Breast epithelium (tissue), 3 donors: ENCODE results near the gene RMND1.
"Not testable (repeated sequence)": the region's sequence is repeated elsewhere in the genome, so short reads cannot be mapped to it uniquely, and the experiment has no call there.

ENCODE experiments used
- POLR2A ChIP-seq: fragments of 450-650 bp; IDR thresholded peaks from one replicate; pipeline ENCODE4 v1.6.1; 2016; ENCODE audit warnings: antibody characterized with exemption, mild to moderate bottlenecking, moderate library complexity
- TF ChIP-seq, protein P1 (sequence below), 3 donors: fragments of 450-650 bp; IDR thresholded peaks; one replicate each; pipeline ENCODE4 v1.5.1; 2016 to 2017; ENCODE audit warnings: antibody characterized with exemption in 3 of 3, mild to moderate bottlenecking in 3 of 3, moderate library complexity in 3 of 3

DNA sequence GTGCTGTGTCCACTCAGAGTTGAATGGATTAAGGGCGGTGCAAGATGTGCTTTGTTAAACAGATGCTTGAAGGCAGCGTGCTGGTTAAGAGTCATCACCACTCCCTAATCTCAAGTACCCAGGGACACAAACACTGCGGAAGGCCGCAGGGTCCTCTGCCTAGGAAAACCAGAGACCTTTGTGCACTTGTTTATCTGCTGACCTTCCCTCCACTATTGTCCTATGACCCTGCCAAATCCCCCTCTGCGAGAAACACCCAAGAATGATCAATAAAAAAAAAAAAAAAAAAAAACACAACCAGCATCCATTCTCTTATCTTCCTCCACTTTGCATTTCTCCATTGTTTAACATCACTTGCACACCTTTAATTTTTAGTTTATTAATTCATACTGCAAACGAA lies 998 bp downstream of the RMND1 start:
- TF ChIP-seq, protein P1, sequence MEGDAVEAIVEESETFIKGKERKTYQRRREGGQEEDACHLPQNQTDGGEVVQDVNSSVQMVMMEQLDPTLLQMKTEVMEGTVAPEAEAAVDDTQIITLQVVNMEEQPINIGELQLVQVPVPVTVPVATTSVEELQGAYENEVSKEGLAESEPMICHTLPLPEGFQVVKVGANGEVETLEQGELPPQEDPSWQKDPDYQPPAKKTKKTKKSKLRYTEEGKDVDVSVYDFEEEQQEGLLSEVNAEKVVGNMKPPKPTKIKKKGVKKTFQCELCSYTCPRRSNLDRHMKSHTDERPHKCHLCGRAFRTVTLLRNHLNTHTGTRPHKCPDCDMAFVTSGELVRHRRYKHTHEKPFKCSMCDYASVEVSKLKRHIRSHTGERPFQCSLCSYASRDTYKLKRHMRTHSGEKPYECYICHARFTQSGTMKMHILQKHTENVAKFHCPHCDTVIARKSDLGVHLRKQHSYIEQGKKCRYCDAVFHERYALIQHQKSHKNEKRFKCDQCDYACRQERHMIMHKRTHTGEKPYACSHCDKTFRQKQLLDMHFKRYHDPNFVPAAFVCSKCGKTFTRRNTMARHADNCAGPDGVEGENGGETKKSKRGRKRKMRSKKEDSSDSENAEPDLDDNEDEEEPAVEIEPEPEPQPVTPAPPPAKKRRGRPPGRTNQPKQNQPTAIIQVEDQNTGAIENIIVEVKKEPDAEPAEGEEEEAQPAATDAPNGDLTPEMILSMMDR (IDR thresholded peaks at IDR 0.05): not testable (repeated sequence)
- TF ChIP-seq POLR2A: not testable (repeated sequence)
